H9 (cell line): ENCODE results near the gene RAP1GDS1. TPM values are rescaled to one million over a fixed set of nuclear protein-coding genes. Genes with fewer than 3 reads are reported as not detected.

Source experiments
- DNase-seq: peaks from one replicate; pipeline ENCODE4 v3.0.0-alpha.2; 2017
- H2AFZ ChIP-seq: one replicate; pipeline ENCODE4 v1.6.1; 2013; ENCODE audit warnings: mild to moderate bottlenecking, low read length, control low read depth, moderate library complexity
- H2AK5ac ChIP-seq: 2 replicates; pipeline ENCODE4 v1.6.1; 2013; ENCODE audit warnings: low read length, control low read depth, mixed read lengths; ENCODE audit not compliant: insufficient read length
- H2BK120ac ChIP-seq: one replicate; pipeline ENCODE4 v1.6.1; 2013; ENCODE audit warnings: low read depth, mild to moderate bottlenecking, low read length, control low read depth, inconsistent platforms; ENCODE audit not compliant: poor library complexity, severe bottlenecking
- H2BK12ac ChIP-seq: 2 replicates; pipeline ENCODE4 v1.6.1; 2013; ENCODE audit warnings: low read length, control low read depth, mixed read lengths, low read depth; ENCODE audit not compliant: insufficient read length
- H2BK15ac ChIP-seq: 2 replicates; pipeline ENCODE4 v1.6.1; 2013; ENCODE audit warnings: low read depth, low read length, control low read depth
- H2BK20ac ChIP-seq: one replicate; pipeline ENCODE4 v1.6.1; 2013; ENCODE audit warnings: low read depth, mild to moderate bottlenecking, low read length, control low read depth, inconsistent platforms; ENCODE audit not compliant: poor library complexity, severe bottlenecking
- H2BK5ac ChIP-seq: 2 replicates; pipeline ENCODE4 v1.6.1; 2013; ENCODE audit warnings: low read length, control low read depth, mixed read lengths; ENCODE audit not compliant: insufficient read length
- H3K14ac ChIP-seq: 2 replicates; pipeline ENCODE4 v1.6.1; 2013; ENCODE audit warnings: low read length, control low read depth; ENCODE audit not compliant: insufficient read depth
- H3K18ac ChIP-seq: 2 replicates; pipeline ENCODE4 v1.6.1; 2013; ENCODE audit warnings: low read depth, mild to moderate bottlenecking, mixed read lengths, low read length, control low read depth; ENCODE audit not compliant: insufficient read length
- H3K23ac ChIP-seq: 2 replicates; pipeline ENCODE4 v1.6.1; 2013; ENCODE audit warnings: low read length, control low read depth, mixed read lengths, low read depth; ENCODE audit not compliant: insufficient read length
- H3K23me2 ChIP-seq: 2 replicates; pipeline ENCODE4 v1.6.1; 2013; ENCODE audit warnings: low read depth, mild to moderate bottlenecking, mixed read lengths, low read length, control low read depth; ENCODE audit not compliant: insufficient read length, poor library complexity, severe bottlenecking
- H3K27ac ChIP-seq: 2 replicates; pipeline ENCODE4 v1.5.1; 2013; ENCODE audit warnings: low read length, control low read depth, mixed read lengths, low read depth; ENCODE audit not compliant: insufficient read length
- H3K27me3 ChIP-seq: 2 replicates; pipeline ENCODE4 v1.6.1; 2013; ENCODE audit warnings: low read length, control low read depth, inconsistent platforms; ENCODE audit not compliant: insufficient read depth
- H3K4ac ChIP-seq: 2 replicates; pipeline ENCODE4 v1.6.1; 2013; ENCODE audit warnings: low read depth, mild to moderate bottlenecking, control low read depth, inconsistent platforms, low read length, moderate library complexity
- H3K4me1 ChIP-seq: 2 replicates; pipeline ENCODE4 v1.6.1; 2013; ENCODE audit warnings: low read length, control low read depth, inconsistent platforms; ENCODE audit not compliant: insufficient read depth
- H3K4me2 ChIP-seq: 2 replicates; pipeline ENCODE4 v1.6.1; 2013; ENCODE audit warnings: low read length, control low read depth, mixed read lengths; ENCODE audit not compliant: insufficient read length, insufficient read depth
- H3K56ac ChIP-seq: 2 replicates; pipeline ENCODE4 v1.6.1; 2013; ENCODE audit warnings: low read depth, mild to moderate bottlenecking, mixed read lengths, low read length, control low read depth; ENCODE audit not compliant: insufficient read length
- H3K79me1 ChIP-seq: 2 replicates; pipeline ENCODE4 v1.6.1; 2013; ENCODE audit warnings: low read depth, mild to moderate bottlenecking, moderate library complexity, low read length, control low read depth, inconsistent platforms; ENCODE audit not compliant: insufficient read depth, poor library complexity, severe bottlenecking
- H3K79me2 ChIP-seq: 2 replicates; pipeline ENCODE4 v1.6.1; 2013; ENCODE audit warnings: low read length, control low read depth, inconsistent platforms; ENCODE audit not compliant: insufficient read depth
- H3K9ac ChIP-seq: 2 replicates; pipeline ENCODE4 v1.6.1; 2013; ENCODE audit warnings: low read length, control low read depth, mixed read lengths; ENCODE audit not compliant: insufficient read length; ENCODE audit errors: extremely low read depth
- H3K9me3 ChIP-seq: one replicate; pipeline ENCODE4 v1.6.1; 2013; ENCODE audit warnings: low read depth, low read length, inconsistent platforms; ENCODE audit not compliant: control insufficient read depth
- H3T11ph ChIP-seq: one replicate; pipeline ENCODE4 v1.6.1; 2013; ENCODE audit warnings: mild to moderate bottlenecking, low read length, control low read depth, inconsistent platforms
- H4K20me1 ChIP-seq: one replicate; pipeline ENCODE4 v1.6.1; 2013; ENCODE audit not compliant: control insufficient read depth, insufficient read length, insufficient read depth
- H4K5ac ChIP-seq: 2 replicates; pipeline ENCODE4 v1.6.1; 2013; ENCODE audit warnings: low read depth, mild to moderate bottlenecking, mixed read lengths, low read length, control low read depth; ENCODE audit not compliant: insufficient read length
- H4K8ac ChIP-seq: replicated peaks from 2 replicates; pipeline ENCODE4 v1.6.1; 2013; ENCODE audit warnings: low read length, control low read depth, mixed read lengths, low read depth; ENCODE audit not compliant: insufficient read length
- H4K91ac ChIP-seq: 2 replicates; pipeline ENCODE4 v1.6.1; 2013; ENCODE audit warnings: low read depth, mild to moderate bottlenecking, moderate library complexity, mixed read lengths, low read length, control low read depth; ENCODE audit not compliant: insufficient read length
- H3K27ac Mint-ChIP-seq, 3 experiments: 2 replicates in 2 of 3; 3 replicates in 1 of 3; pipeline ENCODE4 v1.8.0; 2020 to 2021; ENCODE audit warnings: mixed read lengths in 3 of 3, mild to moderate bottlenecking in 1 of 3, moderate library complexity in 1 of 3
- H3K27me3 Mint-ChIP-seq: 2 replicates; pipeline ENCODE4 v1.8.0; 2021; ENCODE audit warnings: low read depth, mild to moderate bottlenecking, moderate library complexity, mixed read lengths
- H3K36me3 Mint-ChIP-seq, 3 experiments: 2 replicates in 2 of 3; 3 replicates in 1 of 3; pipeline ENCODE4 v1.8.0; 2020 to 2021; ENCODE audit warnings: low read depth in 3 of 3, mixed read lengths in 3 of 3; ENCODE audit not compliant: insufficient read depth in 1 of 3
- H3K4me1 Mint-ChIP-seq, 2 experiments: 2 replicates each; pipeline ENCODE4 v1.8.0; 2020; ENCODE audit warnings: mixed read lengths in 2 of 2
- H3K4me3 Mint-ChIP-seq, 2 experiments: 2 replicates in 1 of 2; 3 replicates in 1 of 2; pipeline ENCODE4 v1.8.0; 2020 to 2021; ENCODE audit warnings: mild to moderate bottlenecking in 2 of 2, mixed read lengths in 2 of 2, moderate library complexity in 1 of 2
- H3K9me3 Mint-ChIP-seq, 2 experiments: 2 replicates in 1 of 2; 3 replicates in 1 of 2; pipeline ENCODE4 v1.8.0; 2020; ENCODE audit warnings: mild to moderate bottlenecking in 2 of 2, mixed read lengths in 2 of 2, moderate library complexity in 1 of 2
- WGBS: extraction: QIAGEN DNeasy Blood & Tissue Kit; methylation state at CpG from one replicate; pipeline ENCODE4 v1.1.7; 2013; ENCODE audit warnings: missing lambda C conversion rate, low lambda C conversion rate, mixed read lengths; ENCODE audit not compliant: insufficient read length; ENCODE audit errors: extremely low coverage; 5-methylcytosine and 5-hydroxymethylcytosine counted together
- total RNA-seq: library from RNA; stranded (reverse); gene quantifications from 2 replicates; pipeline ENCODE4 v1.2.1, GENCODE V29; 2021
- TF ChIP-seq, protein P1 (sequence below): fragments of 200-600 bp; sonication (generic); conservative IDR thresholded peaks from 3 replicates; pipeline ENCODE4 v1.8.0; 2021; ENCODE audit warnings: antibody characterized with exemption, mild to moderate bottlenecking

The RAP1GDS1 gene
- total RNA-seq, 1 experiment from 2014 or later, result 25.2 TPM

DNA sequence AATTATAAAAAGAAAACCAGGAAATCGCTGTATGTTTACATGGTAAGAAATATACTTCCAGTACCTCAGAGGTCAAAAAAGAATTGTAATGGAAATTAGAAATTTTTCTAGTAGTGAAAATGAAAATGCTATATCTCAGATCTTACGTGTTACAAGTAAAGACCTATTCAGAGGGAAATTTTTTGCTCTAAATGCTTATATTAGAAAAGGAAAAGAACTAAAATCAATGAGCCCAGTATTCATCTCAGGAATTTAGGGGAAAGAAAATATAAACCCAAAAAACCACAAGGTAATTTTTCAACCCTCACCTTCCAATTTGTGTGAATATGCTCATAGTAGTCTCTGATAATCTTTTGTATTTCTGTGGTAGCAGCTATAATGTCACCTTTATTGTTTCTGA lies 145.6 kb downstream of the RAP1GDS1 start:
- H3K79me2 ChIP-seq, result no peaks in the 10 kb centered on the region
- no peak overlapping the region for H3K14ac ChIP-seq
- no peak overlapping the region for H3K23ac ChIP-seq
- no peak overlapping the region for H2AFZ ChIP-seq
- H3K4me2 ChIP-seq, result no peak overlapping the region
- no peak overlapping the region for H4K5ac ChIP-seq
- H3K36me3 Mint-ChIP-seq, result peaks cover 0 to 3% (median 3%) of the 10 kb centered on the region in 3 experiments; a peak in 4 of 7 replicates
- H3K18ac ChIP-seq, result no peak overlapping the region
- H4K91ac ChIP-seq, result no peak overlapping the region
- H3K9ac ChIP-seq, result no peak overlapping the region
- no peaks in the 10 kb centered on the region for H4K20me1 ChIP-seq
- no peak for DNase-seq
- H2AK5ac ChIP-seq, result no peak overlapping the region
- H3K9me3 Mint-ChIP-seq, result 0 out of 5 replicates have a peak, but pooled peaks cover 0 to 2% of the 10 kb centered on the region in 2 experiments
- no peak overlapping the region for H3K56ac ChIP-seq
- TF ChIP-seq, protein P1, sequence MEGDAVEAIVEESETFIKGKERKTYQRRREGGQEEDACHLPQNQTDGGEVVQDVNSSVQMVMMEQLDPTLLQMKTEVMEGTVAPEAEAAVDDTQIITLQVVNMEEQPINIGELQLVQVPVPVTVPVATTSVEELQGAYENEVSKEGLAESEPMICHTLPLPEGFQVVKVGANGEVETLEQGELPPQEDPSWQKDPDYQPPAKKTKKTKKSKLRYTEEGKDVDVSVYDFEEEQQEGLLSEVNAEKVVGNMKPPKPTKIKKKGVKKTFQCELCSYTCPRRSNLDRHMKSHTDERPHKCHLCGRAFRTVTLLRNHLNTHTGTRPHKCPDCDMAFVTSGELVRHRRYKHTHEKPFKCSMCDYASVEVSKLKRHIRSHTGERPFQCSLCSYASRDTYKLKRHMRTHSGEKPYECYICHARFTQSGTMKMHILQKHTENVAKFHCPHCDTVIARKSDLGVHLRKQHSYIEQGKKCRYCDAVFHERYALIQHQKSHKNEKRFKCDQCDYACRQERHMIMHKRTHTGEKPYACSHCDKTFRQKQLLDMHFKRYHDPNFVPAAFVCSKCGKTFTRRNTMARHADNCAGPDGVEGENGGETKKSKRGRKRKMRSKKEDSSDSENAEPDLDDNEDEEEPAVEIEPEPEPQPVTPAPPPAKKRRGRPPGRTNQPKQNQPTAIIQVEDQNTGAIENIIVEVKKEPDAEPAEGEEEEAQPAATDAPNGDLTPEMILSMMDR, result no peak
- H3K27ac ChIP-seq, result no peak overlapping the region
- no peak overlapping the region for H3K4ac ChIP-seq
- H3K23me2 ChIP-seq, result no peaks in the 10 kb centered on the region
- no peaks in the 10 kb centered on the region for H3K4me1 Mint-ChIP-seq
- no peak overlapping the region for H4K8ac ChIP-seq
- no peak overlapping the region for H2BK5ac ChIP-seq
- H3K27me3 ChIP-seq, result no peaks in the 10 kb centered on the region
- WGBS, result no CpG with 5 or more reads among the region's 2 CpGs
- H3T11ph ChIP-seq, result no peak overlapping the region
- H2BK20ac ChIP-seq, result no peak overlapping the region
- no peak overlapping the region for H3K4me3 Mint-ChIP-seq
- no peak overlapping the region for H2BK120ac ChIP-seq
- no peak overlapping the region for H2BK15ac ChIP-seq
- H3K4me1 ChIP-seq, result no peaks in the 10 kb centered on the region
- no peaks in the 10 kb centered on the region for H3K79me1 ChIP-seq
- no peaks in the 10 kb centered on the region for H3K27me3 Mint-ChIP-seq
- H2BK12ac ChIP-seq, result no peak overlapping the region
- H3K27ac Mint-ChIP-seq, result no peak overlapping the region
- H3K9me3 ChIP-seq, result no peaks in the 10 kb centered on the region
